Prostate gland (tissue), 2 donors: ENCODE results near the gene OPRD1. TPM values are rescaled to one million over a fixed set of nuclear protein-coding genes. Genes with fewer than 3 reads are reported as not detected.

Source experiments
- DNase-seq: peaks from one replicate; pipeline ENCODE4 v3.0.0-alpha.2; 2019; ENCODE audit warnings: low spot score
- H3K27ac ChIP-seq, 2 donors: fragments of 200-600 bp; sonication (generic); 2 replicates each; pipeline ENCODE4 v1.5.1; 2017 to 2019
- H3K27me3 ChIP-seq: fragments of 200-600 bp; sonication (generic); replicated peaks from 2 replicates; pipeline ENCODE4 v1.5.1; 2019; ENCODE audit not compliant: insufficient read depth
- H3K36me3 ChIP-seq, 2 donors: fragments of 200-600 bp; sonication (generic); 1 replicate in 1 of 2; 2 replicates in 1 of 2; pipeline versions ENCODE4 v1.5.1 to v1.8.1; 2017 to 2019
- H3K4me1 ChIP-seq: fragments of 200-600 bp; sonication (generic); replicated peaks from 2 replicates; pipeline ENCODE4 v1.5.1; 2019
- H3K4me3 ChIP-seq, 2 donors: fragments of 200-600 bp; sonication (generic); 2 replicates each; pipeline ENCODE4 v1.5.1; 2017 to 2019
- H3K9me3 ChIP-seq: fragments of 200-600 bp; sonication (generic); 2 replicates; pipeline ENCODE4 v1.5.1; 2017
- CTCF ChIP-seq, 4 experiments: fragments of 200-600 bp in 2 of 4; fragments of 450-650 bp in 2 of 4; sonication (generic) in 2 of 4; IDR thresholded peaks; 1 replicate in 3 of 4; 2 replicates in 1 of 4; pipeline ENCODE4 v1.5.1; 2016 to 2019; ENCODE audit warnings: antibody characterized with exemption in 4 of 4, mild to moderate bottlenecking in 2 of 4, moderate library complexity in 2 of 4
- POLR2A ChIP-seq: fragments of 450-650 bp; IDR thresholded peaks from one replicate; pipeline ENCODE4 v1.6.1; 2016; ENCODE audit warnings: antibody characterized with exemption, mild to moderate bottlenecking
- POLR2AphosphoS5 ChIP-seq: sonication (generic); formaldehyde crosslinking; IDR thresholded peaks from one replicate; pipeline ENCODE4 v1.6.1; 2017; ENCODE audit warnings: antibody characterized with exemption
- WGBS: methylation state at CpG from one replicate; pipeline ENCODE4 v1.1.5; 2018; 5-methylcytosine and 5-hydroxymethylcytosine counted together
- intact Hi-C: fragments of 100-400 bp; cut with DNase I; formaldehyde crosslinking; loops from one replicate; pipeline ENCODE4 v1.14.2; 2022
- small RNA-seq, 2 donors: library from RNA; depleted of rRNA; stranded (forward); fragments of <200 nt; gene quantifications; one replicate each; pipeline ENCODE3, GENCODE V24; 2016
- total RNA-seq, 2 donors: library from RNA; depleted of rRNA; stranded (reverse); fragments of >200 nt; gene quantifications; one replicate each; pipeline ENCODE4 v1.1.0, GENCODE V29; 2016

OPRD1 gene
- total RNA-seq, 2 donors from 2014 or later = 0.09 to 0.34 TPM

- intact Hi-C loops = loop anchor here (2.0 kb wide), 2 partner anchors 27 to 69 kb away; no protein-coding TSS in a partner anchor
- Histone ChIP-seq H3K4me3 (peak overlapping the region; percentile 70 to 78), H3K4me1 (peaks cover 6% of the 10 kb centered on the region), H3K27ac (peak overlapping the region; percentile 71 to 75), H3K9me3 (no peaks in the 10 kb centered on the region), H3K27me3 (no peaks in the 10 kb centered on the region), H3K36me3 (no peaks in the 10 kb centered on the region)
- DNase-seq = no peak
- TF ChIP-seq POLR2A = no peak
- TF ChIP-seq POLR2AphosphoS5 = no peak
- no peak for TF ChIP-seq CTCF (IDR thresholded peaks at IDR 0.05)
- 26% methylated on average over 10 of the region's 10 CpGs for WGBS
Observed at GRCh38 chr1:28913786-28914227, 101.8 kb downstream of the OPRD1 start.

GRCh38 chr1:28914228-28915030 is 102.5 kb downstream of the OPRD1 start, which contains the start of gene EPB41:
EPB41 (plus strand) TSS chr1:28914569; CDS start chr1:28987438, 72,869 bp downstream.
- H3K27ac ChIP-seq = peak within 1 kb of the TSS; percentile 71 to 75
- H3K27me3 ChIP-seq = no peaks in the 10 kb centered on the region
- no peaks in the 10 kb centered on the region for H3K36me3 ChIP-seq
- DNase-seq = peak; percentile 94
- under 1% methylated on average over 46 of the region's 95 CpGs for WGBS
- intact Hi-C loops = loop anchor here (2.0 kb wide), 2 partner anchors 28 to 68 kb away; no protein-coding TSS in a partner anchor
- H3K9me3 ChIP-seq = no peaks in the 10 kb centered on the region
- peak within 1 kb of the TSS; percentile 70 to 78 for H3K4me3 ChIP-seq
- TF ChIP-seq POLR2A (peak; percentile 76), POLR2AphosphoS5 (peak; percentile 89), CTCF (IDR thresholded peaks at IDR 0.05) (peak in 2 of 4 experiments; percentile 13 to 18)
- H3K4me1 ChIP-seq = peaks cover 6% of the 10 kb centered on the region

GRCh38 chr1:28915031-28915895 is 103.3 kb downstream of the OPRD1 start:
- H3K4me3 ChIP-seq = peak overlapping the region; percentile 70 to 78
- no peaks in the 10 kb centered on the region for H3K27me3 ChIP-seq
- 3% methylated on average over 32 of the region's 32 CpGs for WGBS
- peak; percentile 30 for DNase-seq
- peak overlapping the region; percentile 71 to 75 for H3K27ac ChIP-seq
- TF ChIP-seq POLR2A (no peak), POLR2AphosphoS5 (peak; percentile 26), CTCF (IDR thresholded peaks at IDR 0.05) (no peak)
- no peaks in the 10 kb centered on the region for H3K9me3 ChIP-seq
- no peaks in the 10 kb centered on the region for H3K36me3 ChIP-seq
- intact Hi-C loops = loop anchor here (2.0 kb wide), 2 partner anchors 28 to 68 kb away; no protein-coding TSS in a partner anchor
- H3K4me1 ChIP-seq = peaks cover 6% of the 10 kb centered on the region

DNA sequence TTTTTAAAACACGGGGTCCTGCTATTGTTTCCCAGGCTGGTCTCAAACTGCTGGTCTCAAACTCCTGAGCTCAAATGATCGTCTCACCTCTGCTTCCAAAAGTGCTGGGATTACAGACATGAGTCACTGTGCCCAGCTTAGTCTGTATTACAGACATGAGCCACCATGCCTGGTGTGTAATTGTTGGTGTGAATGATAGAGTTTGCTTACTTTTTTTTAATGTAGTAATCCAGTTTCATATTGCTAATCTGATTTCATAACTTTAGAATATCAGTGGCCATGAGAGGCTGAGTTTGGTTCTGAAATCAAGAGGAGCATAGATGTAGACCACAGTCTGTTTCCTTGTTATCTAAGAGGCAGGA is 105.8 kb downstream of the OPRD1 start:
- TF ChIP-seq POLR2A (no peak), POLR2AphosphoS5 (no peak), CTCF (IDR thresholded peaks at IDR 0.05) (no peak)
- DNase-seq = no peak
- H3K9me3 ChIP-seq = no peaks in the 10 kb centered on the region
- H3K4me3 ChIP-seq = no peak overlapping the region
- no peaks in the 10 kb centered on the region for H3K27me3 ChIP-seq
- no peak overlapping the region for H3K27ac ChIP-seq
- intact Hi-C loops = no loop called here
- H3K4me1 ChIP-seq = peaks cover 6% of the 10 kb centered on the region
- no peaks in the 10 kb centered on the region for H3K36me3 ChIP-seq
- 78% methylated on average over 2 of the region's 2 CpGs for WGBS

Small RNA genes lying within 50 kb of the gene (small RNA-seq; reads per million reads assigned to genes)
- 0 reads per million in 2 donors for gene RF00019

Other genes starting within 250 kb of the OPRD1 start
- gene RAB42, start 219.9 kb upstream of the OPRD1 start, total RNA-seq = 1 to 10 TPM in 1 of 2 donors, under 1 TPM in 1; 0.34 to 1.9 TPM
- gene TAF12, start 169.1 kb upstream of the OPRD1 start, total RNA-seq = 10 to 100 TPM; 11.7 to 16.1 TPM
- not detected for gene RNU11, start 163.6 kb upstream of the OPRD1 start, total RNA-seq
- 10 to 100 TPM in 1 of 2 donors, 1 to 10 TPM in 1; 7.9 to 13.2 TPM for gene GMEB1, start 143.4 kb upstream of the OPRD1 start, total RNA-seq
- gene YTHDF2, start 75.2 kb upstream of the OPRD1 start, total RNA-seq = 10 to 100 TPM; 51.5 to 86.5 TPM
- gene EPB41, start 102.4 kb downstream of the OPRD1 start, total RNA-seq = 10 to 100 TPM; 39.4 to 54.4 TPM